HCT116 (cell line): ENCODE data around the gene FOXJ1. TPM values are rescaled to one million over a fixed set of nuclear protein-coding genes. Genes with fewer than 3 reads are reported as not detected.

Source experiments
- ATAC-seq: fragments of 200-7000 bp; cut with Tn5 transposase; 2 replicates; pipeline ENCODE4 v1.9.1; 2020; ENCODE audit warnings: mild to moderate bottlenecking, moderate library complexity
- BruUV-seq: library from RNA; stranded (reverse); fragments of 400-500 nt; replicated peaks from 2 replicates; lab custom pipeline; 2021; lab: Mats Ljungman, UMichigan
- CTCF ChIA-PET: fragments of 300-600 bp; sonication (Branson Sonifier 250); formaldehyde crosslinking; loops from one replicate; lab custom pipeline; 2021; ENCODE audit warnings: antibody characterized with exemption; lab: Charles Lee
- POLR2A ChIA-PET: fragments of 300-600, 350-600 bp; sonication (Branson Sonifier 250); formaldehyde crosslinking; loops from one replicate; lab custom pipeline; 2021; ENCODE audit warnings: antibody characterized with exemption; lab: Charles Lee
- RAD21 ChIA-PET, 2 experiments: fragments of 300-600 bp; sonication (Branson Sonifier 250); formaldehyde crosslinking; loops; one replicate each; lab custom pipeline; 2023; ENCODE audit warnings: low total read pairs in 2 of 2; ENCODE audit not compliant: uncharacterized antibody in 2 of 2, unreplicated experiment in 2 of 2, low non-redundant PET in 1 of 2; lab: Charles Lee
- DNase-seq: peaks from one replicate; pipeline ENCODE4 v3.0.0-alpha.2; 2010; ENCODE audit warnings: low read depth, low spot score
- H2AFZ ChIP-seq: fragments of 200-600 bp; shearing (Covaris generic), sonication (generic); 2 replicates; pipeline ENCODE4 v1.6.1; 2017; ENCODE audit warnings: low read depth, mixed run types, mixed read lengths, antibody characterized with exemption, low read length; ENCODE audit not compliant: poor library complexity, severe bottlenecking
- H3K27ac ChIP-seq: 2 replicates; pipeline ENCODE4 v1.5.1; 2012; ENCODE audit warnings: low read depth, low read length
- H3K27me3 ChIP-seq: fragments of 200-600 bp; sonication (generic); 2 replicates; pipeline ENCODE4 v1.6.1; 2016; ENCODE audit warnings: mixed run types, low read length, mixed read lengths; ENCODE audit not compliant: insufficient read depth
- H3K36me3 ChIP-seq, 2 experiments: fragments of 200-500 bp in 1 of 2; fragments of 200-600 bp in 1 of 2; sonication (Bioruptor generic) in 1 of 2; sonication (generic) in 1 of 2; 2 replicates each; pipeline versions ENCODE4 v1.5.1 to v1.6.1; 2014 to 2016; ENCODE audit warnings: low read length in 2 of 2, inconsistent platforms in 1 of 2, mixed read lengths in 1 of 2, mixed run types in 1 of 2; ENCODE audit not compliant: insufficient read depth in 2 of 2, control insufficient read depth in 1 of 2
- H3K4me1 ChIP-seq, 2 experiments: fragments of 200-600 bp in 1 of 2; sonication (generic) in 1 of 2; 2 replicates each; pipeline versions ENCODE4 v1.5.1 to v1.6.1; 2012 to 2017; ENCODE audit warnings: low read length in 2 of 2, inconsistent platforms in 1 of 2, mild to moderate bottlenecking in 1 of 2, mixed read lengths in 1 of 2, mixed run types in 1 of 2, moderate library complexity in 1 of 2; ENCODE audit not compliant: insufficient read depth in 2 of 2, control insufficient read depth in 1 of 2
- H3K4me2 ChIP-seq: fragments of 200-600 bp; sonication (generic); 2 replicates; pipeline ENCODE4 v1.6.1; 2017; ENCODE audit warnings: mixed run types, low read length, mixed read lengths
- H3K4me3 ChIP-seq, 2 experiments: fragments of 200-600 bp in 1 of 2; sonication (generic) in 1 of 2; replicated peaks in 1 of 2; 2 replicates each; pipeline ENCODE4 v1.5.1; 2011 to 2016; ENCODE audit warnings: low read length in 2 of 2, control low read depth in 1 of 2, low read depth in 1 of 2, mild to moderate bottlenecking in 1 of 2, mixed read lengths in 1 of 2, mixed run types in 1 of 2
- H3K79me2 ChIP-seq: fragments of 200-600 bp; sonication (generic); 2 replicates; pipeline ENCODE4 v1.6.1; 2017; ENCODE audit warnings: mild to moderate bottlenecking, mixed run types, low read length, moderate library complexity, mixed read lengths; ENCODE audit not compliant: insufficient read depth
- H3K9ac ChIP-seq: fragments of 200-600 bp; sonication (generic); 2 replicates; pipeline ENCODE4 v1.6.1; 2016; ENCODE audit warnings: low read length, mixed read lengths
- H3K9me2 ChIP-seq: fragments of 200-600 bp; sonication (generic), shearing (Covaris generic); 2 replicates; pipeline ENCODE4 v1.6.1; 2017; ENCODE audit warnings: mixed run types, mild to moderate bottlenecking, moderate library complexity; ENCODE audit not compliant: insufficient read depth
- H3K9me3 ChIP-seq, 2 experiments: fragments of 200-500 bp in 1 of 2; fragments of 200-600 bp in 1 of 2; sonication (Bioruptor generic) in 1 of 2; sonication (generic) in 1 of 2; 2 replicates each; pipeline ENCODE4 v1.6.1; 2014 to 2017; ENCODE audit warnings: low read length in 2 of 2, mixed read lengths in 2 of 2, inconsistent platforms in 1 of 2, low read depth in 1 of 2, mild to moderate bottlenecking in 1 of 2, mixed run types in 1 of 2, moderate library complexity in 1 of 2; ENCODE audit not compliant: control insufficient read depth in 1 of 2, insufficient read depth in 1 of 2
- H4K20me1 ChIP-seq: fragments of 200-600 bp; sonication (generic), shearing (Covaris generic); 2 replicates; pipeline ENCODE4 v1.6.1; 2017; ENCODE audit warnings: mixed run types, mild to moderate bottlenecking, moderate library complexity; ENCODE audit not compliant: insufficient read depth
- EGR1 ChIP-seq: IDR thresholded peaks from 2 replicates; pipeline ENCODE4 v1.6.1; 2012; ENCODE audit warnings: low read depth
- RAD21 ChIP-seq: IDR thresholded peaks from 2 replicates; pipeline ENCODE4 v1.6.1; 2012; ENCODE audit warnings: low read depth, mild to moderate bottlenecking
- ZFX ChIP-seq: fragments of 450-650 bp; IDR thresholded peaks from 2 replicates; pipeline ENCODE4 v1.6.1; 2017
- intact Hi-C: fragments of 100-400 bp; cut with micrococcal nuclease; formaldehyde crosslinking; loops from 2 replicates; pipeline ENCODE4 v1.10.0; 2022
- total RNA-seq: library from RNA; stranded (reverse); gene quantifications from one replicate; pipeline ENCODE4 v1.2.1, GENCODE V29; 2021; ENCODE audit not compliant: unreplicated experiment
- TF ChIP-seq, protein P1 (sequence below), 3 experiments: fragments of 200-600 bp in 1 of 3; sonication (generic) in 1 of 3; IDR thresholded peaks in 2 of 3; conservative IDR thresholded peaks in 1 of 3; 2 replicates each; pipeline ENCODE4 v1.5.1; 2012 to 2017; ENCODE audit warnings: low read depth in 2 of 3, low read length in 2 of 3, antibody characterized with exemption in 1 of 3, borderline replicate concordance in 1 of 3, control low read depth in 1 of 3, mild to moderate bottlenecking in 1 of 3, mixed read lengths in 1 of 3, mixed run types in 1 of 3, moderate library complexity in 1 of 3; ENCODE audit not compliant: insufficient read depth in 1 of 3

FOXJ1 gene
- total RNA-seq, 1 experiment from 2014 or later, result 0.61 TPM

DNA sequence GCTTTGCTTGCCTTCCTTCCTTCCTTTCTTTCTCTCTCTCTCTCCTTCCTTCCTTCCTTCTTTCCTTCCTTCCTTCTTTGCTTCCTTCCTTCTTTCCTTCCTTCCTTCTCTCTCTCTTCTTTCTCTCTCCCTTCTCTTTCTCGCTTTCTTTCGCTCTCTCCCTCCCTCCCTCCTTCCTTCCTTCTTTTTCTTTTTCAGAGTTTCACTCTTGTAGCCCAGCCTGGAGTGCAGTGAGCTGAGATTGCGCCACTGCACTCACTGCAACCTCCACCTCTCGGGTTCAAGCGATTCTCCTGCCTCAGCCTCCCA, 17.9 kb downstream of the FOXJ1 start (continued):
- TF ChIP-seq, protein P1, sequence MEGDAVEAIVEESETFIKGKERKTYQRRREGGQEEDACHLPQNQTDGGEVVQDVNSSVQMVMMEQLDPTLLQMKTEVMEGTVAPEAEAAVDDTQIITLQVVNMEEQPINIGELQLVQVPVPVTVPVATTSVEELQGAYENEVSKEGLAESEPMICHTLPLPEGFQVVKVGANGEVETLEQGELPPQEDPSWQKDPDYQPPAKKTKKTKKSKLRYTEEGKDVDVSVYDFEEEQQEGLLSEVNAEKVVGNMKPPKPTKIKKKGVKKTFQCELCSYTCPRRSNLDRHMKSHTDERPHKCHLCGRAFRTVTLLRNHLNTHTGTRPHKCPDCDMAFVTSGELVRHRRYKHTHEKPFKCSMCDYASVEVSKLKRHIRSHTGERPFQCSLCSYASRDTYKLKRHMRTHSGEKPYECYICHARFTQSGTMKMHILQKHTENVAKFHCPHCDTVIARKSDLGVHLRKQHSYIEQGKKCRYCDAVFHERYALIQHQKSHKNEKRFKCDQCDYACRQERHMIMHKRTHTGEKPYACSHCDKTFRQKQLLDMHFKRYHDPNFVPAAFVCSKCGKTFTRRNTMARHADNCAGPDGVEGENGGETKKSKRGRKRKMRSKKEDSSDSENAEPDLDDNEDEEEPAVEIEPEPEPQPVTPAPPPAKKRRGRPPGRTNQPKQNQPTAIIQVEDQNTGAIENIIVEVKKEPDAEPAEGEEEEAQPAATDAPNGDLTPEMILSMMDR (IDR thresholded peaks at IDR 0.05 in 2 of 3, conservative IDR thresholded peaks at IDR 0.05 in 1 of 3; ENCODE audit: borderline replicate concordance in 1 of 3, insufficient read depth in 1 of 3, low read depth in 2 of 3, low read length in 2 of 3), result no peak
- no peak for TF ChIP-seq EGR1

DNA sequence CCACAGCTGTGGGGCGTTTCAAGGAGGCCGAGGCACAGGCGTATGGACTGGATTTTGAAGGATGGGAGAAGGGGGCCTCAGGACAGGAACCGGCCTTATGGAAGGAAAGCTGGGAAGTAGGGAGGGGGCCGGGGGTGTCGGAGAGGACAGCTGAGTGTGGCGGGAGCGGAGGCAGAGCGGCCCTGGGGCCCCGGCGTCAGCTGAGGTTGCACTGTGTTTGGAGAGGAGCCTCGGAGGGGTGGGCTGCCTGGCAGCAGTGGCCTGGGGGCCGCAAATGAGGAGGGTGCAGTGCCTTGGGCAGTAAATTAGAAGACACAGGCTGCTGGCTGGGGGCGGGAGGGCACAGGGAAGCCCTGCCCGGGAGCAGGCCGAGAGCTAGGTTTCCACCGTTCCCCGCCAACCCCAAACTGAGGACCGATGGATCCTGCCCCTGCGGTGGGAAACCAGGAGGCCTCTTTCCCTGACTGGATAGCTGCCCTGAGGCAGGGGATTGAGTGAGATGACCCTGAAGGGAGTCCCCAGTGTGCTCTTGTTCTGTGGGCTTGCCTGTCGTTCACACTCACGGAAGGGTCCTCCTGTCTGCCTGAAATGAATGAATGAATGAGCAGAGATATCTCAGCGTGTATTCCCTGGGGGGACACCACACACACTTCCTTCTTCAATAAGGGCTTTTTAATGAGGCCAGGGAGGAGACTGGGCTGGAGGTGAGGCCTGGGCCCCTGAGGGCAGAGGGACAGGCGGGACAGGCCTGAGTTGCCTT, 18.4 kb downstream of the FOXJ1 start:
- Histone ChIP-seq H4K20me1 (no peaks in the 10 kb centered on the region), H3K9ac (no peak overlapping the region), H3K36me3 (no peaks in the 10 kb centered on the region), H3K27ac (peak overlapping the region; percentile 47; the same call in 1 of the 2 replicates), H3K9me2 (no peaks in the 10 kb centered on the region), H2AFZ (no peak overlapping the region), H3K27me3 (no peaks in the 10 kb centered on the region), H3K4me1 (peaks cover 0 to 15% of the 10 kb centered on the region in 2 experiments; a peak in 2 of 4 replicates), H3K4me3 (no peak overlapping the region), H3K4me2 (no peak overlapping the region), H3K9me3 (no peaks in the 10 kb centered on the region), H3K79me2 (no peaks in the 10 kb centered on the region)
- DNase-seq (no peak), ATAC-seq (no peak)
- TF ChIP-seq RAD21 (no peak), ZFX (0 out of 2 replicates have a peak, but pooled peaks have one; percentile 12)
- RAD21 ChIA-PET, result interaction anchor here in 1 of 2 experiments (0.7 kb wide), 1 partner anchor 157 kb away, joined by 3 read pairs; no protein-coding TSS in a partner anchor
- intact Hi-C loops, result no loop called here
- CTCF ChIA-PET, result interaction anchor here (0.7 to 10.0 kb wide), 7 partner anchors 10 to 157 kb away, joined by 3 to 132 read pairs (median 8); no protein-coding TSS in a partner anchor
- no TSS peak for BruUV-seq
- POLR2A ChIA-PET, result no interaction called here
